Measurements from ENCODE around the gene COX4I1.
"Not testable (repeated sequence)": the region's sequence is repeated elsewhere in the genome, so short reads cannot be mapped to it uniquely, and the experiment has no call there.

Gene COX4I1

GRCh38 chr16:85824161-85825135, 25.0 kb downstream of the COX4I1 start:
- no peak for DNase-seq (ENCODE audit: low read depth)

GRCh38 chr16:85825326-85825725, 25.8 kb downstream of the COX4I1 start:
- no peak for DNase-seq (ENCODE audit: low read depth)

GRCh38 chr16:85826686-85827247, 27.3 kb downstream of the COX4I1 start:
- no peak for DNase-seq (ENCODE audit: low read depth)

GRCh38 chr16:85828166-85828565, 28.7 kb downstream of the COX4I1 start:
- no peak for DNase-seq (ENCODE audit: low read depth)

GRCh38 chr16:85829171-85829719, 29.8 kb downstream of the COX4I1 start:
- DNase-seq (ENCODE audit: low read depth): no peak

- DNase-seq (ENCODE audit: low read depth): no peak
Measured at GRCh38 chr16:85829751-85830445, 30.4 kb downstream of the COX4I1 start.

- no peak for DNase-seq (ENCODE audit: low read depth)
Measured at GRCh38 chr16:85830821-85831220, 31.3 kb downstream of the COX4I1 start.

- no peak for DNase-seq (ENCODE audit: low read depth)
Measured at GRCh38 chr16:85832570-85833218, 33.2 kb downstream of the COX4I1 start.

- DNase-seq (ENCODE audit: low read depth): no peak
Measured at GRCh38 chr16:85833219-85833920, 33.9 kb downstream of the COX4I1 start.

- no peak for DNase-seq (ENCODE audit: low read depth)
Measured at GRCh38 chr16:85834741-85835140, 35.2 kb downstream of the COX4I1 start.

GRCh38 chr16:85835227-85835751, 35.8 kb downstream of the COX4I1 start:
- no peak for DNase-seq (ENCODE audit: low read depth)

- no peak for DNase-seq (ENCODE audit: low read depth)
Measured at GRCh38 chr16:85835956-85836705, 36.6 kb downstream of the COX4I1 start.

- no peak for DNase-seq (ENCODE audit: low read depth)
Measured at GRCh38 chr16:85836706-85837582, 37.4 kb downstream of the COX4I1 start.

- not testable (repeated sequence) for DNase-seq (ENCODE audit: low read depth)
Measured at GRCh38 chr16:85837654-85838053, 38.2 kb downstream of the COX4I1 start.

- no peak for DNase-seq (ENCODE audit: low read depth)
Measured at GRCh38 chr16:85838381-85838780, 38.9 kb downstream of the COX4I1 start.

GRCh38 chr16:85838876-85839585, 39.5 kb downstream of the COX4I1 start:
- DNase-seq (ENCODE audit: low read depth): no peak

GRCh38 chr16:85839681-85840240, 40.3 kb downstream of the COX4I1 start:
- no peak for DNase-seq (ENCODE audit: low read depth)

GRCh38 chr16:85840395-85840794, 40.9 kb downstream of the COX4I1 start:
- no peak for DNase-seq (ENCODE audit: low read depth)
